Mesendoderm (in vitro differentiated cells): ENCODE data around the gene BPHL.
"Not testable (repeated sequence)": the region's sequence is repeated elsewhere in the genome, so short reads cannot be mapped to it uniquely, and the experiment has no call there.

ENCODE experiments used
- DNase-seq: peaks from one replicate; pipeline ENCODE4 v3.0.0; 2013
- H2AK5ac ChIP-seq: 2 replicates; pipeline ENCODE4 v1.6.1; 2013; ENCODE audit warnings: low read length, inconsistent platforms
- H2BK120ac ChIP-seq: 2 replicates; pipeline ENCODE4 v1.6.1; 2013; ENCODE audit warnings: low read depth, mild to moderate bottlenecking, low read length, moderate library complexity, mixed read lengths
- H2BK15ac ChIP-seq: replicated peaks from 2 replicates; pipeline ENCODE4 v1.6.1; 2013; ENCODE audit warnings: low read depth, mild to moderate bottlenecking, moderate library complexity
- H2BK5ac ChIP-seq: 2 replicates; pipeline ENCODE4 v1.6.1; 2013; ENCODE audit warnings: low read length, inconsistent platforms
- H3K18ac ChIP-seq: 2 replicates; pipeline ENCODE4 v1.6.1; 2013; ENCODE audit warnings: mild to moderate bottlenecking, low read length, mixed read lengths
- H3K23ac ChIP-seq: one replicate; pipeline ENCODE4 v1.6.1; 2013; ENCODE audit warnings: low read length
- H3K27ac ChIP-seq: 2 replicates; pipeline ENCODE4 v1.5.1; 2013; ENCODE audit warnings: low read depth, mild to moderate bottlenecking, inconsistent platforms, low read length, moderate library complexity
- H3K27me3 ChIP-seq: 2 replicates; pipeline ENCODE4 v1.6.1; 2013; ENCODE audit warnings: low read length, control low read depth, mild to moderate bottlenecking, inconsistent platforms; ENCODE audit not compliant: insufficient read depth, poor library complexity
- H3K36me3 ChIP-seq: 2 replicates; pipeline ENCODE4 v1.6.1; 2013; ENCODE audit warnings: low read length, inconsistent platforms; ENCODE audit not compliant: control insufficient read depth, insufficient read depth
- H3K4ac ChIP-seq: one replicate; pipeline ENCODE4 v1.6.1; 2013; ENCODE audit warnings: low read depth, mild to moderate bottlenecking, low read length, moderate library complexity
- H3K4me1 ChIP-seq: 2 replicates; pipeline ENCODE4 v1.6.1; 2013; ENCODE audit warnings: low read depth, low read length, inconsistent platforms; ENCODE audit not compliant: control insufficient read depth
- H3K4me2 ChIP-seq: 2 replicates; pipeline ENCODE4 v1.6.1; 2013; ENCODE audit warnings: low read length
- H3K4me3 ChIP-seq: 2 replicates; pipeline ENCODE4 v1.5.1; 2013; ENCODE audit warnings: mild to moderate bottlenecking, low read length
- H3K56ac ChIP-seq: one replicate; pipeline ENCODE4 v1.6.1; 2013; ENCODE audit warnings: low read length
- H3K79me1 ChIP-seq: 2 replicates; pipeline ENCODE4 v1.6.1; 2013; ENCODE audit warnings: low read length, inconsistent platforms
- H3K79me2 ChIP-seq: 2 replicates; pipeline ENCODE4 v1.6.1; 2013; ENCODE audit warnings: mild to moderate bottlenecking, low read length; ENCODE audit not compliant: control insufficient read depth, insufficient read depth
- H3K9ac ChIP-seq: 2 replicates; pipeline ENCODE4 v1.6.1; 2013; ENCODE audit warnings: low read length, inconsistent platforms
- H4K5ac ChIP-seq: one replicate; pipeline ENCODE4 v1.6.1; 2013; ENCODE audit warnings: low read length
- H4K8ac ChIP-seq: one replicate; pipeline ENCODE4 v1.6.1; 2013; ENCODE audit warnings: low read depth, mild to moderate bottlenecking, control low read depth, low read length, moderate library complexity
- WGBS: extraction: QIAGEN DNeasy Blood & Tissue Kit; methylation state at CpG from one replicate; pipeline ENCODE4 v1.1.7; 2013; ENCODE audit warnings: low lambda C conversion rate, missing lambda C conversion rate; ENCODE audit not compliant: insufficient coverage; ENCODE audit errors: extremely low coverage; 5-methylcytosine and 5-hydroxymethylcytosine counted together

The BPHL gene

GRCh38 chr6:3147914-3148757 is 29.6 kb downstream of the BPHL start:
- Histone ChIP-seq H2AK5ac (no peak overlapping the region), H3K4me2 (no peak overlapping the region), H3K4me1 (no peaks in the 10 kb centered on the region), H3K27me3 (no peaks in the 10 kb centered on the region), H2BK5ac (no peak overlapping the region), H3K9ac (no peak overlapping the region), H3K79me1 (no peaks in the 10 kb centered on the region), H3K56ac (no peak overlapping the region), H2BK120ac (no peak overlapping the region), H4K8ac (no peak overlapping the region), H3K23ac (no peak overlapping the region), H3K18ac (no peak overlapping the region), H3K79me2 (no peaks in the 10 kb centered on the region), H3K36me3 (peaks cover 2% of the 10 kb centered on the region), H3K4me3 (no peak overlapping the region), H3K27ac (no peak overlapping the region), H2BK15ac (no peak overlapping the region), H3K4ac (no peak overlapping the region), H4K5ac (no peak overlapping the region)
- no peak for DNase-seq
- WGBS = no CpG with 5 or more reads among the region's 6 CpGs

GRCh38 chr6:3151691-3152090 is 33.2 kb downstream of the BPHL start:
- H3K27me3 ChIP-seq = no peaks in the 10 kb centered on the region
- peaks cover 14% of the 10 kb centered on the region for H3K79me2 ChIP-seq
- peaks cover 3% of the 10 kb centered on the region for H3K79me1 ChIP-seq
- H4K5ac ChIP-seq = no peak overlapping the region
- no peak overlapping the region for H2AK5ac ChIP-seq
- H3K4me2 ChIP-seq = no peak overlapping the region
- H3K4ac ChIP-seq = no peak overlapping the region
- no peak overlapping the region for H2BK5ac ChIP-seq
- no peak overlapping the region for H2BK15ac ChIP-seq
- peaks cover 7% of the 10 kb centered on the region for H3K36me3 ChIP-seq
- no peak overlapping the region for H3K18ac ChIP-seq
- H3K56ac ChIP-seq = no peak overlapping the region
- H4K8ac ChIP-seq = no peak overlapping the region
- no peak overlapping the region for H3K23ac ChIP-seq
- H3K27ac ChIP-seq = no peak overlapping the region
- H3K4me3 ChIP-seq = no peak overlapping the region
- no peak overlapping the region for H2BK120ac ChIP-seq
- DNase-seq = no peak
- no peak overlapping the region for H3K9ac ChIP-seq
- WGBS = no CpG with 5 or more reads among the region's 5 CpGs
- H3K4me1 ChIP-seq = no peaks in the 10 kb centered on the region

- H2BK120ac ChIP-seq = no peak overlapping the region
- no peak overlapping the region for H3K23ac ChIP-seq
- H4K8ac ChIP-seq = no peak overlapping the region
- H2BK15ac ChIP-seq = no peak overlapping the region
- peaks cover 20% of the 10 kb centered on the region for H3K79me2 ChIP-seq
- no peak overlapping the region for H3K27ac ChIP-seq
- H3K4ac ChIP-seq = no peak overlapping the region
- H3K18ac ChIP-seq = no peak overlapping the region
- no peak overlapping the region for H3K56ac ChIP-seq
- H4K5ac ChIP-seq = no peak overlapping the region
- H3K9ac ChIP-seq = no peak overlapping the region
- H3K4me1 ChIP-seq = no peaks in the 10 kb centered on the region
- no peak for DNase-seq
- H3K4me2 ChIP-seq = no peak overlapping the region
- no peak overlapping the region for H2BK5ac ChIP-seq
- H3K27me3 ChIP-seq = no peaks in the 10 kb centered on the region
- H3K79me1 ChIP-seq = peaks cover 5% of the 10 kb centered on the region
- H2AK5ac ChIP-seq = no peak overlapping the region
- no CpG with 5 or more reads among the region's 3 CpGs for WGBS
- H3K36me3 ChIP-seq = peaks cover 6% of the 10 kb centered on the region
- H3K4me3 ChIP-seq = no peak overlapping the region
Observed at GRCh38 chr6:3152689-3153088, 34.2 kb downstream of the BPHL start.

- H3K36me3 ChIP-seq, H3K4ac ChIP-seq, H3K4me1 ChIP-seq, H2AK5ac ChIP-seq, H3K18ac ChIP-seq, H3K79me1 ChIP-seq, H2BK120ac ChIP-seq, H3K23ac ChIP-seq, DNase-seq, H4K8ac ChIP-seq, H3K27me3 ChIP-seq, H3K27ac ChIP-seq, H2BK5ac ChIP-seq, H4K5ac ChIP-seq, H2BK15ac ChIP-seq: not testable (repeated sequence)
- Histone ChIP-seq H3K4me2 (peak overlapping the region; percentile 39), H3K4me3 (peak overlapping the region; percentile 2), H3K9ac (peak overlapping the region; percentile 37), H3K56ac (peak overlapping the region; percentile 62), H3K79me2 (peaks cover 20% of the 10 kb centered on the region)
- no CpG with 5 or more reads among the region's 6 CpGs for WGBS
Observed at GRCh38 chr6:3155416-3155815, 36.9 kb downstream of the BPHL start.

- not testable (repeated sequence) for H3K4me1 ChIP-seq, H3K79me1 ChIP-seq, H4K5ac ChIP-seq, H3K18ac ChIP-seq, H3K4ac ChIP-seq, H3K23ac ChIP-seq, DNase-seq, H2BK15ac ChIP-seq, H2BK5ac ChIP-seq, H2AK5ac ChIP-seq, H4K8ac ChIP-seq, H3K36me3 ChIP-seq, H2BK120ac ChIP-seq, H3K27me3 ChIP-seq
- peak overlapping the region; percentile 69 for H3K4me2 ChIP-seq
- peak overlapping the region; percentile 77 for H3K27ac ChIP-seq
- peaks cover 20% of the 10 kb centered on the region for H3K79me2 ChIP-seq
- peak overlapping the region; percentile 95 for H3K56ac ChIP-seq
- WGBS = no CpG with 5 or more reads among the region's 32 CpGs
- peak overlapping the region; percentile 97 for H3K4me3 ChIP-seq
- H3K9ac ChIP-seq = peak overlapping the region; percentile 96
Observed at GRCh38 chr6:3156184-3157130, 37.9 kb downstream of the BPHL start.
